Astrocyte (in vitro differentiated cells and primary cell): ENCODE data around the gene FOLR1. TPM values are rescaled to one million over a fixed set of nuclear protein-coding genes. Genes with fewer than 3 reads are reported as not detected.

ENCODE experiments used
- DNase-seq: peaks from one replicate; pipeline ENCODE4 v3.0.0-alpha.2; 2010; ENCODE audit warnings: low read depth
- FAIRE-seq: peaks from 2 replicates; lab custom pipeline; 2011; peaks lifted over from hg19 to GRCh38; lab: Jason Lieb, UNC
- H2AFZ ChIP-seq: 2 replicates; pipeline ENCODE4 v1.6.0; 2012; ENCODE audit warnings: low read depth, low read length, inconsistent platforms
- H3K27ac ChIP-seq: 2 replicates; pipeline ENCODE4 v1.5.1; 2011; ENCODE audit warnings: low read depth, low read length, inconsistent platforms
- H3K27me3 ChIP-seq: 2 replicates; pipeline ENCODE4 v1.6.0; 2011; ENCODE audit warnings: low read length, inconsistent platforms; ENCODE audit not compliant: insufficient read depth
- H3K36me3 ChIP-seq: 2 replicates; pipeline ENCODE4 v1.5.1; 2011; ENCODE audit warnings: low read length, inconsistent platforms; ENCODE audit not compliant: insufficient read depth
- H3K4me1 ChIP-seq: 2 replicates; pipeline ENCODE4 v1.5.1; 2011; ENCODE audit warnings: low read length, inconsistent platforms; ENCODE audit not compliant: insufficient read depth
- H3K4me2 ChIP-seq: 2 replicates; pipeline ENCODE4 v1.6.0; 2012; ENCODE audit warnings: low read length, inconsistent platforms
- H3K4me3 ChIP-seq: 2 replicates; pipeline ENCODE4 v1.5.1; 2011; ENCODE audit warnings: low read depth, mild to moderate bottlenecking, low read length, inconsistent platforms; ENCODE audit not compliant: insufficient read depth
- H3K79me2 ChIP-seq: 2 replicates; pipeline ENCODE4 v1.6.0; 2012; ENCODE audit warnings: mild to moderate bottlenecking, low read length, inconsistent platforms; ENCODE audit not compliant: insufficient read depth
- H3K9ac ChIP-seq: 2 replicates; pipeline ENCODE4 v1.6.0; 2012; ENCODE audit warnings: mild to moderate bottlenecking, low read length, inconsistent platforms
- H3K9me3 ChIP-seq: 2 replicates; pipeline ENCODE4 v1.5.1; 2012; ENCODE audit warnings: low read depth, mild to moderate bottlenecking, low read length, inconsistent platforms; ENCODE audit not compliant: insufficient read depth
- H4K20me1 ChIP-seq: 2 replicates; pipeline ENCODE4 v1.6.0; 2012; ENCODE audit warnings: low read length, inconsistent platforms; ENCODE audit not compliant: insufficient read depth
- H3K27ac Mint-ChIP-seq: one replicate; pipeline ENCODE4 v1.8.0; 2021; ENCODE audit warnings: mild to moderate bottlenecking, mixed read lengths; ENCODE audit not compliant: unreplicated experiment
- H3K27me3 Mint-ChIP-seq: one replicate; pipeline ENCODE4 v1.8.0; 2021; ENCODE audit warnings: low read depth, mixed read lengths; ENCODE audit not compliant: unreplicated experiment
- H3K36me3 Mint-ChIP-seq: one replicate; pipeline ENCODE4 v1.8.0; 2021; ENCODE audit warnings: low read depth, mixed read lengths; ENCODE audit not compliant: unreplicated experiment
- H3K4me1 Mint-ChIP-seq: one replicate; pipeline ENCODE4 v1.8.0; 2021; ENCODE audit warnings: low read depth, mixed read lengths; ENCODE audit not compliant: unreplicated experiment
- H3K4me3 Mint-ChIP-seq: one replicate; pipeline ENCODE4 v1.8.0; 2021; ENCODE audit warnings: mild to moderate bottlenecking, moderate library complexity, mixed read lengths; ENCODE audit not compliant: unreplicated experiment
- H3K9me3 Mint-ChIP-seq: one replicate; pipeline ENCODE4 v1.8.0; 2021; ENCODE audit warnings: mild to moderate bottlenecking, mixed read lengths; ENCODE audit not compliant: unreplicated experiment
- CTCF ChIP-seq: IDR thresholded peaks from 2 replicates; pipeline ENCODE4 v1.5.1; 2011; ENCODE audit warnings: low read depth, mild to moderate bottlenecking, inconsistent platforms, low read length, moderate library complexity; ENCODE audit not compliant: insufficient read depth
- EZH2 ChIP-seq: IDR thresholded peaks from 2 replicates; pipeline ENCODE4 v1.6.1; 2012; ENCODE audit warnings: mild to moderate bottlenecking, low read length, inconsistent platforms; ENCODE audit not compliant: insufficient read depth
- total RNA-seq: library from RNA; stranded (reverse); gene quantifications from 2 replicates; pipeline ENCODE4 v1.2.1, GENCODE V29; 2021

Gene FOLR1
- total RNA-seq, 1 donor from 2014 or later: 3.2 TPM

- Histone ChIP-seq H3K4me2 (no peak overlapping the region), H3K4me1 (no peaks in the 10 kb centered on the region), H3K4me3 (no peak overlapping the region), H3K9me3 (no peaks in the 10 kb centered on the region), H4K20me1 (no peaks in the 10 kb centered on the region), H3K9ac (no peak overlapping the region), H3K36me3 (no peaks in the 10 kb centered on the region), H3K27ac (no peak overlapping the region), H3K27me3 (peaks cover 2% of the 10 kb centered on the region), H3K79me2 (no peaks in the 10 kb centered on the region), H2AFZ (no peak overlapping the region)
- FAIRE-seq: no peak
- H3K4me3 Mint-ChIP-seq: no peak overlapping the region
- H3K36me3 Mint-ChIP-seq: no peaks in the 10 kb centered on the region
- no peaks in the 10 kb centered on the region for H3K9me3 Mint-ChIP-seq
- no peaks in the 10 kb centered on the region for H3K4me1 Mint-ChIP-seq
- no peak overlapping the region for H3K27ac Mint-ChIP-seq
- TF ChIP-seq EZH2: no peak
- TF ChIP-seq CTCF: no peak
- DNase-seq: no peak
- peaks cover 17% of the 10 kb centered on the region for H3K27me3 Mint-ChIP-seq
Measured at GRCh38 chr11:72154816-72155215, 37.1 kb upstream of the FOLR1 start.

- FAIRE-seq (no peak), DNase-seq (no peak)
- Histone ChIP-seq H3K9me3 (no peaks in the 10 kb centered on the region), H3K27me3 (peaks cover 4% of the 10 kb centered on the region), H3K4me3 (no peak overlapping the region), H3K4me2 (no peak overlapping the region), H3K4me1 (no peaks in the 10 kb centered on the region), H3K36me3 (no peaks in the 10 kb centered on the region), H3K27ac (no peak overlapping the region), H2AFZ (no peak overlapping the region), H3K79me2 (no peaks in the 10 kb centered on the region), H3K9ac (no peak overlapping the region), H4K20me1 (no peaks in the 10 kb centered on the region)
- TF ChIP-seq EZH2: no peak
- TF ChIP-seq CTCF: no peak
- H3K4me3 Mint-ChIP-seq: no peak overlapping the region
- H3K4me1 Mint-ChIP-seq: no peaks in the 10 kb centered on the region
- H3K36me3 Mint-ChIP-seq: no peaks in the 10 kb centered on the region
- H3K27ac Mint-ChIP-seq: no peak overlapping the region
- peaks cover 17% of the 10 kb centered on the region for H3K27me3 Mint-ChIP-seq
- H3K9me3 Mint-ChIP-seq: no peaks in the 10 kb centered on the region
Measured at GRCh38 chr11:72155751-72156150, 36.2 kb upstream of the FOLR1 start.

- H2AFZ ChIP-seq: no peak overlapping the region
- Mint-ChIP-seq H3K9me3 (no peaks in the 10 kb centered on the region), H3K4me1 (no peaks in the 10 kb centered on the region), H3K27ac (no peak overlapping the region), H3K36me3 (no peaks in the 10 kb centered on the region), H3K27me3 (peaks cover 17% of the 10 kb centered on the region), H3K4me3 (no peak overlapping the region)
- H3K4me1 ChIP-seq: no peaks in the 10 kb centered on the region
- H3K79me2 ChIP-seq: no peaks in the 10 kb centered on the region
- H3K9ac ChIP-seq: no peak overlapping the region
- TF ChIP-seq CTCF: no peak
- TF ChIP-seq EZH2: no peak
- DNase-seq (no peak), FAIRE-seq (no peak)
- peaks cover 4% of the 10 kb centered on the region for H3K27me3 ChIP-seq
- no peak overlapping the region for H3K4me2 ChIP-seq
- no peaks in the 10 kb centered on the region for H4K20me1 ChIP-seq
- no peak overlapping the region for H3K4me3 ChIP-seq
- no peaks in the 10 kb centered on the region for H3K9me3 ChIP-seq
- H3K27ac ChIP-seq: no peak overlapping the region
- no peaks in the 10 kb centered on the region for H3K36me3 ChIP-seq
Measured at GRCh38 chr11:72157131-72157530, 34.8 kb upstream of the FOLR1 start.
